ENCODE measurements around the gene EPB41. TPM values are rescaled to one million over a fixed set of nuclear protein-coding genes. Genes with fewer than 3 reads are reported as not detected.

The EPB41 gene
- total RNA-seq, 1 experiment from 2014 or later: 20.2 TPM

- BruUV-seq (replicated peaks): no TSS peak
- Histone ChIP-seq H3K4me3 (ENCODE audit: low read depth in 2 of 2, low read length in 2 of 2) (no peak overlapping the region), H3K27me3 (ENCODE audit: control insufficient read depth, insufficient read depth, low read length) (no peaks in the 10 kb centered on the region), H3K27ac (ENCODE audit: low read length) (no peak overlapping the region), H3K4me1 (ENCODE audit: control insufficient read depth, insufficient read depth, low read length) (no peaks in the 10 kb centered on the region), H3K9me3 (ENCODE audit: control insufficient read depth, insufficient read depth, low read depth, low read length) (no peaks in the 10 kb centered on the region), H3K36me3 (ENCODE audit: control insufficient read depth, insufficient read depth, low read length) (no peaks in the 10 kb centered on the region)
- CTCF ChIA-PET: interaction anchor here (0.7 kb wide), 1 partner anchor 225 kb away, joined by 8 read pairs; no protein-coding TSS in a partner anchor
- in situ Hi-C loops (cut with HindIII; ENCODE audit: low pct_unique_long_range_greater_than_20kb, low sequenced_read_pairs) (no loop called here), intact Hi-C loops (cut with micrococcal nuclease; ENCODE audit: unreplicated experiment) (no loop called here)
- no peak for DNase-seq (ENCODE audit: low read depth, low spot score)
- no peak for ATAC-seq
- TF ChIP-seq TCF7L2 (IDR thresholded peaks at IDR 0.05; ENCODE audit: low read depth, low read length) (no peak), POLR2AphosphoS5 (IDR thresholded peaks at IDR 0.05; ENCODE audit: low read depth, low read length) (no peak), SIN3A (IDR thresholded peaks at IDR 0.05; ENCODE audit: borderline replicate concordance, insufficient read depth, low read depth, low read length) (no peak)
- TF ChIP-seq, protein P1, sequence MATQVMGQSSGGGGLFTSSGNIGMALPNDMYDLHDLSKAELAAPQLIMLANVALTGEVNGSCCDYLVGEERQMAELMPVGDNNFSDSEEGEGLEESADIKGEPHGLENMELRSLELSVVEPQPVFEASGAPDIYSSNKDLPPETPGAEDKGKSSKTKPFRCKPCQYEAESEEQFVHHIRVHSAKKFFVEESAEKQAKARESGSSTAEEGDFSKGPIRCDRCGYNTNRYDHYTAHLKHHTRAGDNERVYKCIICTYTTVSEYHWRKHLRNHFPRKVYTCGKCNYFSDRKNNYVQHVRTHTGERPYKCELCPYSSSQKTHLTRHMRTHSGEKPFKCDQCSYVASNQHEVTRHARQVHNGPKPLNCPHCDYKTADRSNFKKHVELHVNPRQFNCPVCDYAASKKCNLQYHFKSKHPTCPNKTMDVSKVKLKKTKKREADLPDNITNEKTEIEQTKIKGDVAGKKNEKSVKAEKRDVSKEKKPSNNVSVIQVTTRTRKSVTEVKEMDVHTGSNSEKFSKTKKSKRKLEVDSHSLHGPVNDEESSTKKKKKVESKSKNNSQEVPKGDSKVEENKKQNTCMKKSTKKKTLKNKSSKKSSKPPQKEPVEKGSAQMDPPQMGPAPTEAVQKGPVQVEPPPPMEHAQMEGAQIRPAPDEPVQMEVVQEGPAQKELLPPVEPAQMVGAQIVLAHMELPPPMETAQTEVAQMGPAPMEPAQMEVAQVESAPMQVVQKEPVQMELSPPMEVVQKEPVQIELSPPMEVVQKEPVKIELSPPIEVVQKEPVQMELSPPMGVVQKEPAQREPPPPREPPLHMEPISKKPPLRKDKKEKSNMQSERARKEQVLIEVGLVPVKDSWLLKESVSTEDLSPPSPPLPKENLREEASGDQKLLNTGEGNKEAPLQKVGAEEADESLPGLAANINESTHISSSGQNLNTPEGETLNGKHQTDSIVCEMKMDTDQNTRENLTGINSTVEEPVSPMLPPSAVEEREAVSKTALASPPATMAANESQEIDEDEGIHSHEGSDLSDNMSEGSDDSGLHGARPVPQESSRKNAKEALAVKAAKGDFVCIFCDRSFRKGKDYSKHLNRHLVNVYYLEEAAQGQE (IDR thresholded peaks at IDR 0.05; ENCODE audit: insufficient read depth in 1 of 2, low read depth in 2 of 2, low read length in 1 of 2): no peak
- TF ChIP-seq, protein P2, sequence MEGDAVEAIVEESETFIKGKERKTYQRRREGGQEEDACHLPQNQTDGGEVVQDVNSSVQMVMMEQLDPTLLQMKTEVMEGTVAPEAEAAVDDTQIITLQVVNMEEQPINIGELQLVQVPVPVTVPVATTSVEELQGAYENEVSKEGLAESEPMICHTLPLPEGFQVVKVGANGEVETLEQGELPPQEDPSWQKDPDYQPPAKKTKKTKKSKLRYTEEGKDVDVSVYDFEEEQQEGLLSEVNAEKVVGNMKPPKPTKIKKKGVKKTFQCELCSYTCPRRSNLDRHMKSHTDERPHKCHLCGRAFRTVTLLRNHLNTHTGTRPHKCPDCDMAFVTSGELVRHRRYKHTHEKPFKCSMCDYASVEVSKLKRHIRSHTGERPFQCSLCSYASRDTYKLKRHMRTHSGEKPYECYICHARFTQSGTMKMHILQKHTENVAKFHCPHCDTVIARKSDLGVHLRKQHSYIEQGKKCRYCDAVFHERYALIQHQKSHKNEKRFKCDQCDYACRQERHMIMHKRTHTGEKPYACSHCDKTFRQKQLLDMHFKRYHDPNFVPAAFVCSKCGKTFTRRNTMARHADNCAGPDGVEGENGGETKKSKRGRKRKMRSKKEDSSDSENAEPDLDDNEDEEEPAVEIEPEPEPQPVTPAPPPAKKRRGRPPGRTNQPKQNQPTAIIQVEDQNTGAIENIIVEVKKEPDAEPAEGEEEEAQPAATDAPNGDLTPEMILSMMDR (IDR thresholded peaks at IDR 0.05): no peak
- POLR2A ChIA-PET: no interaction called here
These were observed 48.2 kb upstream of the EPB41 start for GRCh38 chr1:28865997-28866650.

GRCh38 chr1:28867850-28868249 is 46.5 kb upstream of the EPB41 start:
- in situ Hi-C loops (cut with HindIII; ENCODE audit: low pct_unique_long_range_greater_than_20kb, low sequenced_read_pairs) (no loop called here), intact Hi-C loops (cut with micrococcal nuclease; ENCODE audit: unreplicated experiment) (no loop called here)
- TF ChIP-seq SIN3A (IDR thresholded peaks at IDR 0.05; ENCODE audit: borderline replicate concordance, insufficient read depth, low read depth, low read length): no peak
- TF ChIP-seq, protein P2 (IDR thresholded peaks at IDR 0.05): no peak
- TF ChIP-seq, protein P1 (IDR thresholded peaks at IDR 0.05; ENCODE audit: insufficient read depth in 1 of 2, low read depth in 2 of 2, low read length in 1 of 2): no peak
- TF ChIP-seq TCF7L2 (IDR thresholded peaks at IDR 0.05; ENCODE audit: low read depth, low read length): no peak
- TF ChIP-seq POLR2AphosphoS5 (IDR thresholded peaks at IDR 0.05; ENCODE audit: low read depth, low read length): no peak
- no TSS peak for BruUV-seq (replicated peaks)
- POLR2A ChIA-PET: no interaction called here
- Histone ChIP-seq H3K36me3 (ENCODE audit: control insufficient read depth, insufficient read depth, low read length) (no peaks in the 10 kb centered on the region), H3K4me1 (ENCODE audit: control insufficient read depth, insufficient read depth, low read length) (no peaks in the 10 kb centered on the region), H3K9me3 (ENCODE audit: control insufficient read depth, insufficient read depth, low read depth, low read length) (no peaks in the 10 kb centered on the region), H3K27ac (ENCODE audit: low read length) (no peak overlapping the region), H3K27me3 (ENCODE audit: control insufficient read depth, insufficient read depth, low read length) (no peaks in the 10 kb centered on the region), H3K4me3 (ENCODE audit: low read depth in 2 of 2, low read length in 2 of 2) (no peak overlapping the region)
- ATAC-seq (no peak), DNase-seq (ENCODE audit: low read depth, low spot score) (no peak)
- CTCF ChIA-PET: interaction anchor here (1.1 kb wide), 2 partner anchors 9 kb away, joined by 4 to 6 read pairs; no protein-coding TSS in a partner anchor
